Suprapubic skin (tissue), 3 donors: Measurements from ENCODE around the gene AAK1.

Experiments
- POLR2AphosphoS5 ChIP-seq, 3 donors: sonication (generic); formaldehyde crosslinking; IDR thresholded peaks; one replicate each; pipeline ENCODE4 v1.6.1; 2017; ENCODE audit warnings: antibody characterized with exemption in 3 of 3
- TF ChIP-seq, protein P1 (sequence below), 2 donors: fragments of 200-600 bp in 1 of 2; fragments of 450-650 bp in 1 of 2; sonication (generic) in 1 of 2; IDR thresholded peaks; one replicate each; pipeline ENCODE4 v1.5.1; 2016 to 2019; ENCODE audit warnings: antibody characterized with exemption in 2 of 2, mild to moderate bottlenecking in 1 of 2, moderate library complexity in 1 of 2

DNA sequence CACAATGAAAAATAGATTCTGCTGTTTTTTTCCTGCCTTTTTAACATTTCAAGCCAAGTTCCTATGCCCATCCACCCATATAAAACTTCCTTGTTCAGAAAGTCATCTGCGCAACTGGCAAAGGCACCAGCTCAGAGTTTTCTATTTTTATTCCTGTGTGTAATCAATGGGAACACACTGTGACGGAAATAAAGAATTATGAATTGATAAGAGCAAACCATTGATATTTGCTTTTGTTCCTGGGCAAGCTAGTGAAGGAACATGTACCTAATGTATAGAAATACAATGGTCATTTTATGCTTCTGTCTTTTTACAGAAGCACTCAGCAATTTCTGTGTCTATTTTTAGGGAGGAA, 30.8 kb upstream of the AAK1 start:
- TF ChIP-seq, protein P1, sequence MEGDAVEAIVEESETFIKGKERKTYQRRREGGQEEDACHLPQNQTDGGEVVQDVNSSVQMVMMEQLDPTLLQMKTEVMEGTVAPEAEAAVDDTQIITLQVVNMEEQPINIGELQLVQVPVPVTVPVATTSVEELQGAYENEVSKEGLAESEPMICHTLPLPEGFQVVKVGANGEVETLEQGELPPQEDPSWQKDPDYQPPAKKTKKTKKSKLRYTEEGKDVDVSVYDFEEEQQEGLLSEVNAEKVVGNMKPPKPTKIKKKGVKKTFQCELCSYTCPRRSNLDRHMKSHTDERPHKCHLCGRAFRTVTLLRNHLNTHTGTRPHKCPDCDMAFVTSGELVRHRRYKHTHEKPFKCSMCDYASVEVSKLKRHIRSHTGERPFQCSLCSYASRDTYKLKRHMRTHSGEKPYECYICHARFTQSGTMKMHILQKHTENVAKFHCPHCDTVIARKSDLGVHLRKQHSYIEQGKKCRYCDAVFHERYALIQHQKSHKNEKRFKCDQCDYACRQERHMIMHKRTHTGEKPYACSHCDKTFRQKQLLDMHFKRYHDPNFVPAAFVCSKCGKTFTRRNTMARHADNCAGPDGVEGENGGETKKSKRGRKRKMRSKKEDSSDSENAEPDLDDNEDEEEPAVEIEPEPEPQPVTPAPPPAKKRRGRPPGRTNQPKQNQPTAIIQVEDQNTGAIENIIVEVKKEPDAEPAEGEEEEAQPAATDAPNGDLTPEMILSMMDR (IDR thresholded peaks at IDR 0.05): no peak
- TF ChIP-seq POLR2AphosphoS5 (IDR thresholded peaks at IDR 0.05): no peak
